Smooth muscle cell (in vitro differentiated cells): Measurements from ENCODE around the gene NOXO1. TPM values are rescaled to one million over a fixed set of nuclear protein-coding genes. Genes with fewer than 3 reads are reported as not detected.

Experiments
- DNase-seq: peaks from one replicate; lab custom pipeline; 2025; ENCODE audit not compliant: unreplicated experiment; lab: John Stamatoyannopoulos, UW
- H2AFZ ChIP-seq: fragments of 200-600 bp; sonication (generic); 2 replicates; pipeline ENCODE4 v1.6.0; 2016; ENCODE audit warnings: antibody characterized with exemption, low read depth, mild to moderate bottlenecking
- H3F3A ChIP-seq: fragments of 200-600 bp; sonication (generic); 2 replicates; pipeline ENCODE4 v1.6.0; 2017; ENCODE audit warnings: antibody characterized with exemption, low read depth
- H3K27ac ChIP-seq: fragments of 200-600 bp; sonication (generic); 2 replicates; pipeline ENCODE4 v1.5.1; 2016; ENCODE audit warnings: low read depth, mild to moderate bottlenecking
- H3K27me3 ChIP-seq: fragments of 200-600 bp; sonication (generic); 2 replicates; pipeline ENCODE4 v1.6.1; 2016; ENCODE audit warnings: low read depth, mild to moderate bottlenecking
- H3K36me3 ChIP-seq: fragments of 200-600 bp; sonication (generic); 2 replicates; pipeline ENCODE4 v1.5.1; 2016; ENCODE audit warnings: low read depth
- H3K4me1 ChIP-seq: fragments of 200-600 bp; sonication (generic); 2 replicates; pipeline ENCODE4 v1.5.1; 2016; ENCODE audit warnings: low read depth
- H3K4me2 ChIP-seq: fragments of 200-600 bp; sonication (generic); 2 replicates; pipeline ENCODE4 v1.6.0; 2016; ENCODE audit warnings: mild to moderate bottlenecking
- H3K4me3 ChIP-seq: fragments of 200-600 bp; sonication (generic); 2 replicates; pipeline ENCODE4 v1.5.1; 2016; ENCODE audit warnings: mild to moderate bottlenecking
- H3K79me2 ChIP-seq: fragments of 200-600 bp; sonication (generic); 2 replicates; pipeline ENCODE4 v1.6.0; 2016; ENCODE audit warnings: low read depth, mild to moderate bottlenecking
- H3K9ac ChIP-seq: fragments of 200-600 bp; sonication (generic); 2 replicates; pipeline ENCODE4 v1.6.0; 2016; ENCODE audit warnings: low read depth
- H3K9me3 ChIP-seq: fragments of 200-600 bp; sonication (generic); replicated peaks from 2 replicates; pipeline ENCODE4 v1.5.1; 2016; ENCODE audit warnings: low read depth
- H4K20me1 ChIP-seq: fragments of 200-600 bp; sonication (generic); 2 replicates; pipeline ENCODE4 v1.6.0; 2016; ENCODE audit warnings: low read depth
- WGBS: methylation state at CpG from one replicate; pipeline ENCODE4 v1.1.7; 2016; ENCODE audit warnings: low lambda C conversion rate; 5-methylcytosine and 5-hydroxymethylcytosine counted together
- polyA plus RNA-seq: library from polyadenylated mRNA; unstranded; fragments of >200 nt; fragmentation: Nextera tagmentation; extraction: Ambion mirVana; gene quantifications from 2 replicates; pipeline ENCODE4 v1.2.1, GENCODE V29; 2016
- total RNA-seq: library from RNA; depleted of rRNA; stranded (reverse); fragments of >200 nt; gene quantifications from 2 replicates; pipeline ENCODE4 v1.2.3, GENCODE V29; 2014
- TF ChIP-seq, protein P1 (sequence below): fragments of 200-600 bp; sonication (generic); IDR thresholded peaks from 2 replicates; pipeline ENCODE4 v1.5.1; 2017; ENCODE audit warnings: borderline replicate concordance, mild to moderate bottlenecking, antibody characterized with exemption; ENCODE audit not compliant: insufficient read depth, poor library complexity, severe bottlenecking

NOXO1 gene
- total and polyA plus RNA-seq, 2 experiments from 2014 or later: 0.13 to 0.35 TPM

DNA sequence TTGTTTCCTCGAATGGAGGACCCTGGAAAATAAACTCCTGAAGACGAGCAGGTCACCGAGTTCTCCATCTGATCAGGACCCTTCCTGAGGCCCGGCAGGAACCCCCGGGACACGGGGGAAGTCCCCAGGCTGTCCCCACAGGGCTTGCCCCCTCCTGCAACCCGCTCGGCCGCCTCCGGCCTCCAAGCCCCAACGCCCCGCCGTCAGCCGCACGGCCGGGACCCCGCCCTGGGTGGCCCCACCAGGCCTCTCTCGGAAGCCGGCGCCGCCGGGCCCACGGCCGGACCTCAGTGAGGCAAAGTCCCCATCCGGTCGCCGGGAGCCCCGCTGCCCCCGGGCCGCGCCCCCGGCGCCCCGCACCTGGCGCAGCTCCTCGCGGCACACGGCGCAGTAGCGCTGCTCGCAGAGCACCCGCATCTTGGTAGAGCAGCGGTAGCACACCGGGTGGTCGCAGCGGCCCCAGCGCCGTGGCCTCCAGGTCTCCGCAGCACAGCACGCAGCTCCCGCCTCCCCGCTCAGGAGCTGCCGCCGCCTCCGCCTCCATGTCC lies 28.0 kb upstream of the NOXO1 start:
- DNase-seq: no peak
- Histone ChIP-seq H4K20me1 (peaks cover 50% of the 10 kb centered on the region), H3K79me2 (peaks cover 52% of the 10 kb centered on the region), H3F3A (no peaks in the 10 kb centered on the region), H3K9me3 (no peaks in the 10 kb centered on the region), H3K9ac (peak overlapping the region; percentile 88), H3K36me3 (no peaks in the 10 kb centered on the region), H2AFZ (no peak overlapping the region), H3K27ac (peak overlapping the region; percentile 79), H3K4me2 (peak overlapping the region; percentile 90), H3K27me3 (no peaks in the 10 kb centered on the region), H3K4me1 (peaks cover 23% of the 10 kb centered on the region), H3K4me3 (peak overlapping the region; percentile 98)
- TF ChIP-seq, protein P1, sequence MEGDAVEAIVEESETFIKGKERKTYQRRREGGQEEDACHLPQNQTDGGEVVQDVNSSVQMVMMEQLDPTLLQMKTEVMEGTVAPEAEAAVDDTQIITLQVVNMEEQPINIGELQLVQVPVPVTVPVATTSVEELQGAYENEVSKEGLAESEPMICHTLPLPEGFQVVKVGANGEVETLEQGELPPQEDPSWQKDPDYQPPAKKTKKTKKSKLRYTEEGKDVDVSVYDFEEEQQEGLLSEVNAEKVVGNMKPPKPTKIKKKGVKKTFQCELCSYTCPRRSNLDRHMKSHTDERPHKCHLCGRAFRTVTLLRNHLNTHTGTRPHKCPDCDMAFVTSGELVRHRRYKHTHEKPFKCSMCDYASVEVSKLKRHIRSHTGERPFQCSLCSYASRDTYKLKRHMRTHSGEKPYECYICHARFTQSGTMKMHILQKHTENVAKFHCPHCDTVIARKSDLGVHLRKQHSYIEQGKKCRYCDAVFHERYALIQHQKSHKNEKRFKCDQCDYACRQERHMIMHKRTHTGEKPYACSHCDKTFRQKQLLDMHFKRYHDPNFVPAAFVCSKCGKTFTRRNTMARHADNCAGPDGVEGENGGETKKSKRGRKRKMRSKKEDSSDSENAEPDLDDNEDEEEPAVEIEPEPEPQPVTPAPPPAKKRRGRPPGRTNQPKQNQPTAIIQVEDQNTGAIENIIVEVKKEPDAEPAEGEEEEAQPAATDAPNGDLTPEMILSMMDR: no peak
- 2% methylated on average over 6 of the region's 55 CpGs for WGBS

DNA sequence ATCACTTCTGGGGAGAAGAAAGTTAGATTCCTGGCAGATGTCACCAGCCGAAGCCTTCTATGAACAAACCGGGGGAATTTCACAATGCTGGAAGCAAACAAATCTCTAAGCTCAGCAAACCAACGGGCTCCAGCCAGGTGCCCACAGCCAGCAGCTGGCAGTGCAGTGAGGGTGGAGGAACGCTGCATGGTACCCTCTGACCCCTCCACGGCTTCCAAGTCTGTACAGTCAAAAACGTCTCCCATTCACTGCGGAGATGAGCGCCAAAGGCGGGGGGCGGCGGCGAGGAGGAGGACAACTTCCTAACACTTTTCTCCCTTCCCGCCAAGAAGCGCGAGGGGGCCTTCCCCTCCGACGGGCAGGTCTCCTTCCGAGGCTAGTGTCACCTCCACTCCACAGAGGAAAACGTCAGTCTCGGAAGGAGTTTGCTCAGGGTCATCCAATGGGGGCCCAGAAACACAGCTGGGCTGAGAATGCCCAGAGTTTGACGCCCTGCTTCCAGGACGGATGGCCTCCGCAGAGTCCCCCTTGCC lies 27.4 kb upstream of the NOXO1 start:
- Histone ChIP-seq H3K9me3 (no peaks in the 10 kb centered on the region), H3K4me2 (peak overlapping the region; percentile 90), H2AFZ (no peak overlapping the region), H3K4me3 (peak overlapping the region; percentile 98), H4K20me1 (peaks cover 56% of the 10 kb centered on the region), H3K27ac (peak overlapping the region; percentile 79), H3K27me3 (no peaks in the 10 kb centered on the region), H3K79me2 (peaks cover 55% of the 10 kb centered on the region), H3K4me1 (peaks cover 27% of the 10 kb centered on the region), H3K36me3 (no peaks in the 10 kb centered on the region), H3F3A (no peaks in the 10 kb centered on the region), H3K9ac (peak overlapping the region; percentile 88)
- WGBS: 11% methylated on average over 23 of the region's 23 CpGs
- TF ChIP-seq, protein P1: no peak
- no peak for DNase-seq

DNA sequence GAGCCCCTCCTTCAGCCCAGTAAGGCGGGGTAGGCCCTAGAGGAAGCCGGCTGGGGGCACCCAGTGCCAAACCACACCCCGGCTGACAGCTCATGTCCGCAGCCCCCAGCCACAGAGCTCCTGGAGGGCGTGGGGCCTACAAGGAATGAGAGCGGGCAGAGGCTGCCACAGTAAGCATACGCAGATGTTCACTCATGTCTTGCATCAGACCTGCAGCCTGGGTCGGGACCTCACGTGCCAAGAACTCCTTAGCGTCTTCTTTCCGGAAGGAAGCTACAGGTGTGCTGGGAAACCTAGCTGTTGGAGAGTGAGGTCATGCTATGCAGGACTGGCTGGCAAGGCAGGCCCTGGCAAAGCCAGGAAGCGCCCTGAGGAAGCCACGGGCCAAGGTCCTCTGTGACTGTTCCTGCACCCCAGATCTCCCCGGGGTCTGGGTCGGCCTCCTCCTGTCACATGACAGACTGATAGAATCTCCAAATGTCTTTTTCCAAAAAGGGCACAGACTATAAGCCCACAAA lies 26.8 kb upstream of the NOXO1 start:
- Histone ChIP-seq H3K4me2 (peak overlapping the region; percentile 90), H3K27ac (peak overlapping the region; percentile 79), H3K4me1 (peaks cover 27% of the 10 kb centered on the region), H3F3A (no peaks in the 10 kb centered on the region), H2AFZ (no peak overlapping the region), H4K20me1 (peaks cover 62% of the 10 kb centered on the region), H3K9ac (peak overlapping the region; percentile 88), H3K36me3 (no peaks in the 10 kb centered on the region), H3K27me3 (no peaks in the 10 kb centered on the region), H3K79me2 (peaks cover 62% of the 10 kb centered on the region), H3K4me3 (peak overlapping the region; percentile 98), H3K9me3 (no peaks in the 10 kb centered on the region)
- no peak for DNase-seq
- TF ChIP-seq, protein P1: no peak
- WGBS: 84% methylated on average over 15 of the region's 15 CpGs
